HG03025 (cell line): ENCODE data around the gene LILRB1.
"Not testable (repeated sequence)": the region's sequence is repeated elsewhere in the genome, so short reads cannot be mapped to it uniquely, and the experiment has no call there.

Source experiments
- ATAC-seq: cut with Tn5 transposase; IDR thresholded peaks from one replicate; pipeline ENCODE4 v1.9.1; 2021; ENCODE audit warnings: mild to moderate bottlenecking, moderate library complexity; ENCODE audit not compliant: unreplicated experiment, low FRiP score

The LILRB1 gene

GRCh38 chr19:54660964-54661363, 30.7 kb downstream of the LILRB1 start:
- ATAC-seq: no peak

DNA sequence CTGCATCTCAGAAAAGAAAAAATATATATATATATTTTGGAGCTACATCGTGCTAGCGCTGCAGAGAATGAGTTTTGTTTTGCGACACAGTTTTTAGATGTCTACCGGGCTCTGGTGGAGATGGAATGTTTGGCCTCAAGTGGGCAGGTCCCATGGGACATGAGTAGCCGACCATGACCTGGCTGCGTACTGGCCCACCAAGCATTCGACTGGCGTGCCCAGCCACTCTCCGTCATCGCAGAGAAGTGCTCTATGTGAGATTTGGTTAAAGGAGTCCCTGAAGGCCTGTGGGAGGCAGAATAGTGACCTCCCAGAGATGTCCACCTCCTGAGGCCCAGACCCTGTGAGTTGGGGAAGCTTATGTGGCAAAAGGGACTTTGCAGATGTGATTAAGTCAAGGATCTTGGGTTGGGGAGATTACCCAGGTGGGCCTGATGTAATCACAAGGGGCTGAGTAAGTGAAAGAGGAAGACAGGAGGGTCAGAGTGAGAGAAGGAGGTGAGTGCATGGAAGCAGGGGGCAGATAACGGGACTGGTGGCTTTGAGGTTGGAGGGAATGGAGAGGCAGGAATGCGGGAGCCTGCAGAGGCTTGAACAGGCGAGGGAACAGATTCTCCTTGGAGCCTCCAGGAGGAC, 31.7 kb downstream of the LILRB1 start:
- ATAC-seq: no peak

GRCh38 chr19:54662730-54663129, 32.4 kb downstream of the LILRB1 start, which contains the start of gene LILRB4:
Gene LILRB4, plus strand, starts transcription at chr19:54662985. Its CDS starts 49 bp downstream, at chr19:54663034.
- no peak for ATAC-seq

GRCh38 chr19:54665530-54665929, 35.2 kb downstream of the LILRB1 start:
- ATAC-seq: no peak

GRCh38 chr19:54667217-54667616, 36.9 kb downstream of the LILRB1 start:
- ATAC-seq: no peak

GRCh38 chr19:54668353-54668752, 38.1 kb downstream of the LILRB1 start:
- no peak for ATAC-seq

GRCh38 chr19:54670576-54671357, 40.5 kb downstream of the LILRB1 start:
- no peak for ATAC-seq

DNA sequence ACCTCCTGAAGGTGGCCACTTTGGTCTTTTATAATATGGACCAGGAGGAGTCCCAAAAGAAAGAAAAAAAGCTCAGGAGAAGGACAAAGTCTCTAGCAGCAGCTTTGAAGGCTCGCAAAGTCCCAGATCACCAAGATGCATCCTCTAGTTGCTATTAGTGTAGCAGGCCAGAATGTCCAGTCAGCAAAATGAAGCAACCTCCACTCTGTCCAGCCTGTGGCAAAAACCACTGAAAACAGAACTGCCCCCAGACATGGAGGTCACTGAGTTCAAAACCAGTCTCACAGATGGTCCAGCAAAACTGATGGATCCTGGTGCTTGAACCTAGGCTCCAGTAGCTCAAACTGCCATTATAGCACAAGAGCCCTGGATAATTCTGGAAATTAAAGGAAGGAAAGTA, 42.9 kb downstream of the LILRB1 start:
- ATAC-seq: no peak

GRCh38 chr19:54674021-54674617, 43.8 kb downstream of the LILRB1 start:
- no peak for ATAC-seq

DNA sequence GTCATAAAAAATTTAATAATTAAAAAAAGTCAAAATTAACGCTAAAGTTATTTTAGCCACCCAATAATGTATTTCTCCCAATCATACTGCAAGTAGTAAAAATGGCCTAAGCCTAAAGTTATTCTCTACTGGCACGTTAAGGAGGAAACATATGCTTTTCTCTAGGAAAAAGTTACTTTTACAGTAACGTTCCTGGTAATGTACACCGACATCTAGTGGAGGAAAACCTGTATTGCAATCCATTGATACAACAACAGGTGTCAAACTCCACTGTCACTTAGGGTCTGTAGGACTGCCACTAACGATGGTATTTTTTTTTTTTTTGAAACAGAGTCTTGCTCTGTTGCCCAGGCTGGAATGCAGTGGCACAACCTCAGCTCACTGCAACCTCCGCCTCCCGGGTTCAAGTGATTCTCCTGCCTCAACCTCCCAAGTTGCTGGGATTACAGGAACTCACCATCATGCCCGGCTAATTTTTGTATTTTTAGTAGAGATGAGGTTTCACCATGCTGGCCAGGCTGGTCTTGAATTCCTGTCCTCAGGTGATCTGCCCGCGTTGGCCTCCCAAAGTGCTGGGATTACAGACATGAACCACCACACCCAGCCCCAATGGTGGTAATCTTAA, 46.0 kb downstream of the LILRB1 start:
- not testable (repeated sequence) for ATAC-seq

GRCh38 chr19:54677217-54677616, 46.9 kb downstream of the LILRB1 start:
- ATAC-seq: no peak

GRCh38 chr19:54681596-54681995, 51.3 kb downstream of the LILRB1 start:
- not testable (repeated sequence) for ATAC-seq

- no peak for ATAC-seq
Measured at GRCh38 chr19:54682306-54682856, 52.1 kb downstream of the LILRB1 start.

- ATAC-seq: no peak
Measured at GRCh38 chr19:54684527-54684926, 54.2 kb downstream of the LILRB1 start.
